HepG2 (cell line): ENCODE measurements around the gene C18orf63. TPM values are rescaled to one million over a fixed set of nuclear protein-coding genes. Genes with fewer than 3 reads are reported as not detected.

Source experiments
- ATAC-seq: fragments of 200-7000 bp; cut with Tn5 transposase; 3 replicates; pipeline ENCODE4 v1.9.1; 2020; ENCODE audit warnings: mild to moderate bottlenecking, moderate library complexity
- BruUV-seq: library from RNA; stranded (reverse); fragments of 400-500 nt; replicated peaks from 2 replicates; lab custom pipeline; 2021; lab: Mats Ljungman, UMichigan
- CTCF ChIA-PET: fragments of 300-600 bp; formaldehyde crosslinking; extraction: SDS; loops from one replicate; lab custom pipeline; 2021; ENCODE audit warnings: low total read pairs, inconsistent platforms, low intra/inter-chr PET ratio; lab: Yijun Ruan, JAX
- POLR2A ChIA-PET: fragments of 350-600 bp; sonication (Branson Sonifier 250); formaldehyde crosslinking; loops from one replicate; lab custom pipeline; 2020; ENCODE audit warnings: antibody characterized with exemption, inconsistent platforms; lab: Yijun Ruan, JAX
- DNase-seq: peaks from one replicate; pipeline ENCODE4 v3.0.0-alpha.2; 2015; ENCODE audit warnings: low spot score
- FAIRE-seq: peaks from 3 replicates; lab custom pipeline; 2011; peaks lifted over from hg19 to GRCh38; lab: Jason Lieb, UNC
- H2AFZ ChIP-seq: one replicate; pipeline ENCODE4 v1.6.1; 2011; ENCODE audit warnings: low read length, inconsistent platforms
- H3K27ac ChIP-seq: fragments of 300-600 bp; 3 replicates; pipeline ENCODE4 v1.8.0; 2011; ENCODE audit warnings: mixed run types, mild to moderate bottlenecking, mixed read lengths, low read length, inconsistent platforms; ENCODE audit not compliant: insufficient read depth; ENCODE audit errors: extremely low read length
- H3K27me3 ChIP-seq, 2 experiments: fragments of 200-600 bp in 1 of 2; 2 replicates in 1 of 2; 3 replicates in 1 of 2; pipeline versions ENCODE4 v1.6.0 to v1.8.0; 2011; ENCODE audit warnings: low read length in 2 of 2, mild to moderate bottlenecking in 2 of 2, moderate library complexity in 2 of 2, inconsistent platforms in 1 of 2; ENCODE audit not compliant: insufficient read depth in 2 of 2, control insufficient read depth in 1 of 2
- H3K36me3 ChIP-seq, 2 experiments: fragments of 200-600 bp in 1 of 2; replicated peaks in 1 of 2; 2 replicates in 1 of 2; 3 replicates in 1 of 2; pipeline versions ENCODE4 v1.5.1 to v1.8.0; 2011; ENCODE audit warnings: low read length in 2 of 2, inconsistent platforms in 1 of 2; ENCODE audit not compliant: insufficient read depth in 2 of 2, control insufficient read depth in 1 of 2
- H3K4me1 ChIP-seq: 2 replicates; pipeline ENCODE4 v1.5.1; 2012; ENCODE audit warnings: low read length, inconsistent platforms; ENCODE audit not compliant: insufficient read depth
- H3K4me2 ChIP-seq: 2 replicates; pipeline ENCODE4 v1.6.0; 2011; ENCODE audit warnings: low read depth, low read length, inconsistent platforms
- H3K4me3 ChIP-seq, 3 experiments: fragments of 200-600 bp in 1 of 3; sonication (generic), shearing (Covaris generic) in 1 of 3; replicated peaks in 1 of 3; 2 replicates each; pipeline ENCODE4 v1.5.1; 2011 to 2016; ENCODE audit warnings: low read length in 3 of 3, inconsistent platforms in 2 of 3, low read depth in 2 of 3, mild to moderate bottlenecking in 2 of 3, control low read depth in 1 of 3, mixed read lengths in 1 of 3; ENCODE audit not compliant: insufficient read depth in 1 of 3
- H3K79me2 ChIP-seq: one replicate; pipeline ENCODE4 v1.6.1; 2011; ENCODE audit warnings: low read length, inconsistent platforms; ENCODE audit not compliant: insufficient read depth
- H3K9ac ChIP-seq: 2 replicates; pipeline ENCODE4 v1.6.0; 2011; ENCODE audit warnings: mild to moderate bottlenecking, low read depth, low read length, inconsistent platforms; ENCODE audit not compliant: insufficient read depth
- H3K9me3 ChIP-seq: 2 replicates; pipeline ENCODE4 v1.5.1; 2012; ENCODE audit warnings: mild to moderate bottlenecking, low read length
- H4K20me1 ChIP-seq: 2 replicates; pipeline ENCODE4 v1.6.0; 2011; ENCODE audit warnings: inconsistent platforms, mild to moderate bottlenecking, low read length, moderate library complexity; ENCODE audit not compliant: insufficient read depth
- FOSL1 ChIP-seq: sonication (generic); formaldehyde crosslinking; IDR thresholded peaks from 2 replicates; pipeline ENCODE4 v1.9.0; 2021; ENCODE audit warnings: missing genetic modification reagents, borderline replicate concordance
- HMG20B ChIP-seq: conservative IDR thresholded peaks from 2 replicates; pipeline ENCODE4 v1.6.1; 2016; ENCODE audit warnings: missing genetic modification reagents, missing compliant biosample characterization
- HNRNPLL ChIP-seq: fragments of 200-400 bp; formaldehyde crosslinking; IDR thresholded peaks from 2 replicates; pipeline ENCODE4 v1.6.1; 2017; ENCODE audit warnings: mild to moderate bottlenecking, low read depth, low read length; ENCODE audit not compliant: poor library complexity, severe bottlenecking
- JARID2 ChIP-seq: sonication (generic); formaldehyde crosslinking; IDR thresholded peaks from 2 replicates; pipeline ENCODE4 v1.8.1; 2023; ENCODE audit warnings: missing genetic modification reagents, inconsistent platforms; ENCODE audit not compliant: insufficient replicate concordance
- MAZ ChIP-seq, 2 experiments: sonication (generic) in 1 of 2; formaldehyde crosslinking in 1 of 2; IDR thresholded peaks; 2 replicates each; pipeline versions ENCODE4 v1.5.0 to v1.6.1; 2012 to 2020; ENCODE audit warnings: low read depth in 2 of 2, mild to moderate bottlenecking in 2 of 2, borderline replicate concordance in 1 of 2, improper control_type of control experiment in 1 of 2, low read length in 1 of 2, missing genetic modification reagents in 1 of 2, moderate library complexity in 1 of 2
- SOX13 ChIP-seq, 3 experiments: fragments of 450-650 bp in 1 of 3; sonication (generic) in 1 of 3; formaldehyde crosslinking in 1 of 3; IDR thresholded peaks in 2 of 3; conservative IDR thresholded peaks in 1 of 3; 2 replicates each; pipeline versions ENCODE4 v1.5.0 to v1.6.1; 2016 to 2020; ENCODE audit warnings: antibody characterized with exemption in 1 of 3, mild to moderate bottlenecking in 1 of 3, missing compliant biosample characterization in 1 of 3, missing genetic modification reagents in 1 of 3, moderate library complexity in 1 of 3
- SP140L ChIP-seq: sonication (generic); formaldehyde crosslinking; IDR thresholded peaks from 2 replicates; pipeline ENCODE4 v1.4.0; 2020; ENCODE audit warnings: missing genetic modification reagents, borderline replicate concordance
- TAF15 ChIP-seq: fragments of 200-400 bp; formaldehyde crosslinking; IDR thresholded peaks from one replicate; pipeline ENCODE4 v1.6.1; 2018; ENCODE audit warnings: mild to moderate bottlenecking, low read depth, low read length; ENCODE audit not compliant: poor library complexity, severe bottlenecking
- ZNF263 ChIP-seq: sonication (generic); formaldehyde crosslinking; IDR thresholded peaks from 2 replicates; pipeline ENCODE4 v1.4.0; 2020; ENCODE audit warnings: missing genetic modification reagents
- ZNF451 ChIP-seq: sonication (generic); formaldehyde crosslinking; IDR thresholded peaks from 2 replicates; pipeline ENCODE4 v1.5.0; 2020; ENCODE audit warnings: mild to moderate bottlenecking, missing genetic modification reagents
- ZNF567 ChIP-seq: sonication (generic); formaldehyde crosslinking; IDR thresholded peaks from 2 replicates; pipeline ENCODE4 v1.8.1; 2023; ENCODE audit warnings: mild to moderate bottlenecking, missing genetic modification reagents, borderline replicate concordance
- ZSCAN29 ChIP-seq: sonication (generic); formaldehyde crosslinking; conservative IDR thresholded peaks from 2 replicates; pipeline ENCODE4 v1.4.0; 2020; ENCODE audit warnings: mild to moderate bottlenecking, missing genetic modification reagents
- WGBS: methylation state at CpG from one replicate; pipeline ENCODE4 v1.1.6; 2017; ENCODE audit warnings: low lambda C conversion rate; 5-methylcytosine and 5-hydroxymethylcytosine counted together
- in situ Hi-C: cut with HindIII; loops from 2 replicates; pipeline ENCODE4 v1.10.0; 2017; ENCODE audit warnings: low pct_unique_long_range_greater_than_20kb; ENCODE audit not compliant: extremely low pct_ligation_motif_present
- intact Hi-C: fragments of 100-400 bp; cut with micrococcal nuclease; formaldehyde crosslinking; loops from one replicate; pipeline ENCODE4 v1.10.0; 2022; ENCODE audit not compliant: unreplicated experiment
- polyA plus RNA-seq, 8 experiments: library from polyadenylated mRNA; depleted of rRNA in 3 of 8; stranded (reverse) in 7 of 8; unstranded in 1 of 8; fragments of >200 nt; fragmentation: Illumina TruSeq in 4 of 8; extraction: Trizol in 4 of 8; gene quantifications; 2 replicates each; pipeline versions ENCODE4 v1.2.1 to v1.2.3, GENCODE V29; 2011 to 2016; ENCODE audit warnings: low read depth in 4 of 8, missing spikeins in 1 of 8, mixed read lengths in 1 of 8; ENCODE audit not compliant: insufficient read depth in 1 of 8
- total RNA-seq, 5 experiments: library from RNA; depleted of rRNA; stranded (reverse); fragments of >200 nt; fragmentation: Illumina TruSeq; extraction: Trizol; gene quantifications; 2 replicates each; pipeline ENCODE4 v1.2.3, GENCODE V29; 2016; ENCODE audit warnings: low read depth in 1 of 5
- TF ChIP-seq, protein P1 (sequence below): fragments of 450-650 bp; IDR thresholded peaks from 2 replicates; pipeline ENCODE4 v1.6.1; 2017; ENCODE audit warnings: mild to moderate bottlenecking

The C18orf63 gene
- total and polyA plus RNA-seq, 2 of the 13 experiments (the other 11 are each of a cell fraction or from before 2014, with no cell fraction given), result 0.01 TPM; not detected in 1

- H3K9ac ChIP-seq, result no peak overlapping the region
- H3K4me1 ChIP-seq, result peaks cover 29% of the 10 kb centered on the region
- no peak for DNase-seq
- H2AFZ ChIP-seq, result no peak overlapping the region
- TF ChIP-seq SOX13 (IDR thresholded peaks at IDR 0.05), result no peak
- no peak for TF ChIP-seq SOX13 (CRISPR knock-in tag; conservative IDR thresholded peaks at IDR 0.05 in 1 of 2, IDR thresholded peaks at IDR 0.05 in 1 of 2)
- no peak for TF ChIP-seq ZSCAN29 (CRISPR knock-in tag)
- no peak overlapping the region for H3K4me2 ChIP-seq
- WGBS, result 88% methylated on average over 8 of the region's 8 CpGs
- in situ Hi-C loops (loop anchor here (5.0 to 25.0 kb wide), 2 partner anchors 97 to 918 kb away; partner anchors contain the start of genes PTGR3 and TSHZ1), intact Hi-C loops (no loop called here)
- no peaks in the 10 kb centered on the region; a peak in 1 of 5 replicates for H3K27me3 ChIP-seq
- H4K20me1 ChIP-seq, result no peaks in the 10 kb centered on the region
- no peak overlapping the region for H3K4me3 ChIP-seq
- FAIRE-seq, result no peak
- peaks cover 22% of the 10 kb centered on the region for H3K79me2 ChIP-seq
- H3K36me3 ChIP-seq, result no peaks in the 10 kb centered on the region
- CTCF ChIA-PET, result no interaction called here
- no peak for ATAC-seq
- POLR2A ChIA-PET, result no interaction called here
- no peak overlapping the region for H3K27ac ChIP-seq
- no peaks in the 10 kb centered on the region for H3K9me3 ChIP-seq
- no TSS peak for BruUV-seq
Measured at GRCh38 chr18:74294526-74294925, 21.1 kb upstream of the C18orf63 start.

DNA sequence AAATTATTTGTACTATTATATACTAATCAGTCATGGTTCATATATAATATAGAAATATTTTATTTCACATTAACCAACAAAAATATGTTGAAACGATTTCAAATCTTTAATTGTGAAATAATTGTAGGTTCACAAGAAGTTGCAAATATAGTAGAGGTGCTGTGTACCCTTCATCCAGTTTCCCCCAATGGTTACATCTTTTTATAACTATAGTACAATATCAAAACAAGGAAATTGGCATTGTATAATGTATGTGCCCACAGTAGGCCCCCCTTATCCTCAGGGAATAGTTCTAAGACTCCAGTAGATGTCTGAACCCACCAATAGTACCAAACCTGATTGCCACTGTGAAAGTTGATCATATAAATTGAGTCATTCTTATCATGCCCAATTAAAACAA is 16.5 kb upstream of the C18orf63 start:
- Histone ChIP-seq H3K4me1 (peaks cover 16% of the 10 kb centered on the region), H3K27me3 (no peaks in the 10 kb centered on the region), H3K36me3 (no peaks in the 10 kb centered on the region), H2AFZ (no peak overlapping the region), H3K4me3 (no peak overlapping the region), H4K20me1 (no peaks in the 10 kb centered on the region), H3K27ac (no peak overlapping the region), H3K9ac (no peak overlapping the region), H3K79me2 (no peaks in the 10 kb centered on the region), H3K9me3 (no peaks in the 10 kb centered on the region), H3K4me2 (no peak overlapping the region)
- ATAC-seq (no peak), DNase-seq (no peak), FAIRE-seq (no peak)
- intact Hi-C loops, result no loop called here
- CTCF ChIA-PET, result no interaction called here
- POLR2A ChIA-PET, result no interaction called here
- in situ Hi-C loops, result loop anchor here (25.0 kb wide), 1 partner anchor 913 kb away; the partner anchor contains the start of genes PTGR3 and TSHZ1
- WGBS, result 75% methylated on average over 1 of the region's 1 CpG
- no TSS peak for BruUV-seq
- no peak for TF ChIP-seq TAF15
- no peak for TF ChIP-seq ZNF263
- no peak for TF ChIP-seq ZNF567 (CRISPR knock-in tag)
- TF ChIP-seq MAZ (IDR thresholded peaks at IDR 0.05; ENCODE audit: borderline replicate concordance, low read depth, low read length), result no peak
- no peak for TF ChIP-seq MAZ (CRISPR knock-in tag; IDR thresholded peaks at IDR 0.05; ENCODE audit: low read depth)
- no peak for TF ChIP-seq JARID2 (CRISPR knock-in tag)
- TF ChIP-seq, protein P1, sequence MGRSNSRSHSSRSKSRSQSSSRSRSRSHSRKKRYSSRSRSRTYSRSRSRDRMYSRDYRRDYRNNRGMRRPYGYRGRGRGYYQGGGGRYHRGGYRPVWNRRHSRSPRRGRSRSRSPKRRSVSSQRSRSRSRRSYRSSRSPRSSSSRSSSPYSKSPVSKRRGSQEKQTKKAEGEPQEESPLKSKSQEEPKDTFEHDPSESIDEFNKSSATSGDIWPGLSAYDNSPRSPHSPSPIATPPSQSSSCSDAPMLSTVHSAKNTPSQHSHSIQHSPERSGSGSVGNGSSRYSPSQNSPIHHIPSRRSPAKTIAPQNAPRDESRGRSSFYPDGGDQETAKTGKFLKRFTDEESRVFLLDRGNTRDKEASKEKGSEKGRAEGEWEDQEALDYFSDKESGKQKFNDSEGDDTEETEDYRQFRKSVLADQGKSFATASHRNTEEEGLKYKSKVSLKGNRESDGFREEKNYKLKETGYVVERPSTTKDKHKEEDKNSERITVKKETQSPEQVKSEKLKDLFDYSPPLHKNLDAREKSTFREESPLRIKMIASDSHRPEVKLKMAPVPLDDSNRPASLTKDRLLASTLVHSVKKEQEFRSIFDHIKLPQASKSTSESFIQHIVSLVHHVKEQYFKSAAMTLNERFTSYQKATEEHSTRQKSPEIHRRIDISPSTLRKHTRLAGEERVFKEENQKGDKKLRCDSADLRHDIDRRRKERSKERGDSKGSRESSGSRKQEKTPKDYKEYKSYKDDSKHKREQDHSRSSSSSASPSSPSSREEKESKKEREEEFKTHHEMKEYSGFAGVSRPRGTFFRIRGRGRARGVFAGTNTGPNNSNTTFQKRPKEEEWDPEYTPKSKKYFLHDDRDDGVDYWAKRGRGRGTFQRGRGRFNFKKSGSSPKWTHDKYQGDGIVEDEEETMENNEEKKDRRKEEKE, result no peak
- TF ChIP-seq SP140L, result no peak
- no peak for TF ChIP-seq FOSL1
- TF ChIP-seq HMG20B, result no peak
- TF ChIP-seq HNRNPLL, result no peak
- TF ChIP-seq ZNF451 (CRISPR knock-in tag), result no peak
